ENCODE data around the gene C20orf202.
"Not testable (repeated sequence)": the region's sequence is repeated elsewhere in the genome, so short reads cannot be mapped to it uniquely, and the experiment has no call there.

The C20orf202 gene

GRCh38 chr20:1209447-1210387, 6.5 kb downstream of the C20orf202 start:
- no peak for DNase-seq

- DNase-seq = no peak
These were observed 7.2 kb downstream of the C20orf202 start for GRCh38 chr20:1210501-1210900.

GRCh38 chr20:1212023-1212422, 8.8 kb downstream of the C20orf202 start:
- no peak for DNase-seq

- peak; percentile 18 for DNase-seq
These were observed 9.5 kb downstream of the C20orf202 start for GRCh38 chr20:1212607-1213396.

- no peak for DNase-seq
These were observed 11.6 kb downstream of the C20orf202 start for GRCh38 chr20:1214838-1215261.

GRCh38 chr20:1215386-1216170, 12.3 kb downstream of the C20orf202 start:
- DNase-seq = no peak

GRCh38 chr20:1216527-1217427, 13.5 kb downstream of the C20orf202 start:
- not testable (repeated sequence) for DNase-seq

- not testable (repeated sequence) for DNase-seq
These were observed 19.5 kb downstream of the C20orf202 start for GRCh38 chr20:1222750-1223149.

- DNase-seq = no peak
These were observed 21.1 kb downstream of the C20orf202 start for GRCh38 chr20:1224205-1224890.

- DNase-seq = peak; percentile 60
These were observed 22.1 kb downstream of the C20orf202 start for GRCh38 chr20:1225263-1225782.

- DNase-seq = peak; percentile 36
These were observed 22.8 kb downstream of the C20orf202 start, which contains the start of gene RAD21L1 for GRCh38 chr20:1225783-1226654. TSS of gene RAD21L1 (plus strand) at chr20:1226044. CDS start at chr20:1228454, 2,410 bp downstream.

GRCh38 chr20:1229541-1229940, 26.3 kb downstream of the C20orf202 start:
- DNase-seq = no peak

- no peak for DNase-seq
These were observed 29.2 kb downstream of the C20orf202 start for GRCh38 chr20:1232286-1233111.

GRCh38 chr20:1240549-1240948, 37.3 kb downstream of the C20orf202 start:
- DNase-seq = no peak

GRCh38 chr20:1241456-1241855, 38.2 kb downstream of the C20orf202 start:
- no peak for DNase-seq

GRCh38 chr20:1242099-1242498, 38.8 kb downstream of the C20orf202 start:
- DNase-seq = no peak

- no peak for DNase-seq
These were observed 39.3 kb downstream of the C20orf202 start for GRCh38 chr20:1242530-1242929.

- no peak for DNase-seq
These were observed 42.3 kb downstream of the C20orf202 start for GRCh38 chr20:1245578-1245977.

GRCh38 chr20:1247689-1248088, 44.4 kb downstream of the C20orf202 start:
- no peak for DNase-seq

Measured in NCI-H2029 (cell line).